Thoracic aorta (tissue), 2 donors: ENCODE measurements around the gene NGLY1. TPM values are rescaled to one million over a fixed set of nuclear protein-coding genes. Genes with fewer than 3 reads are reported as not detected.
A peak's percentile ranks its signal among the peaks of the same experiment; 100 is the strongest.

Experiments
- ATAC-seq: fragments of 150-250 bp; one replicate; pipeline ENCODE4 v1.8.0; 2017; ENCODE audit warnings: low read depth; ENCODE audit not compliant: insufficient number of reproducible peaks, low FRiP score
- DNase-seq: peaks from one replicate; pipeline ENCODE4 v3.0.0-alpha.2; 2020; ENCODE audit warnings: low spot score
- H3K27ac ChIP-seq, 2 donors: fragments of 200-600 bp; sonication (generic); 1 replicate in 1 of 2; 2 replicates in 1 of 2; pipeline ENCODE4 v1.5.1; 2016; ENCODE audit warnings: mild to moderate bottlenecking in 2 of 2, moderate library complexity in 2 of 2
- H3K27me3 ChIP-seq: fragments of 200-600 bp; sonication (generic); replicated peaks from 2 replicates; pipeline ENCODE4 v1.6.0; 2016; ENCODE audit warnings: mild to moderate bottlenecking; ENCODE audit not compliant: insufficient read depth
- H3K36me3 ChIP-seq: fragments of 200-600 bp; sonication (generic); one replicate; pipeline ENCODE4 v1.5.1; 2016
- H3K4me1 ChIP-seq, 2 donors: fragments of 200-600 bp; sonication (generic); 1 replicate in 1 of 2; 2 replicates in 1 of 2; pipeline versions ENCODE4 v1.5.1 to v1.6.0; 2016; ENCODE audit warnings: low read depth in 2 of 2, mild to moderate bottlenecking in 1 of 2; ENCODE audit not compliant: control insufficient read depth in 1 of 2
- H3K4me3 ChIP-seq: fragments of 200-600 bp; sonication (generic); 2 replicates; pipeline ENCODE4 v1.5.1; 2016; ENCODE audit warnings: mild to moderate bottlenecking
- H3K9me3 ChIP-seq: fragments of 200-600 bp; sonication (generic); 2 replicates; pipeline ENCODE4 v1.5.1; 2016
- total RNA-seq, 2 donors: library from RNA; depleted of rRNA; stranded (reverse); fragments of >200 nt; gene quantifications; one replicate each; pipeline versions ENCODE4 v1.1.0 to v1.2.3, GENCODE V29; 2016
- TF ChIP-seq, protein P1 (sequence below): fragments of 200-600 bp; sonication (generic); IDR thresholded peaks from one replicate; pipeline ENCODE4 v1.5.1; 2019; ENCODE audit warnings: antibody characterized with exemption

NGLY1 gene
- total RNA-seq, 2 donors from 2014 or later: 16.5 to 26.9 TPM

DNA sequence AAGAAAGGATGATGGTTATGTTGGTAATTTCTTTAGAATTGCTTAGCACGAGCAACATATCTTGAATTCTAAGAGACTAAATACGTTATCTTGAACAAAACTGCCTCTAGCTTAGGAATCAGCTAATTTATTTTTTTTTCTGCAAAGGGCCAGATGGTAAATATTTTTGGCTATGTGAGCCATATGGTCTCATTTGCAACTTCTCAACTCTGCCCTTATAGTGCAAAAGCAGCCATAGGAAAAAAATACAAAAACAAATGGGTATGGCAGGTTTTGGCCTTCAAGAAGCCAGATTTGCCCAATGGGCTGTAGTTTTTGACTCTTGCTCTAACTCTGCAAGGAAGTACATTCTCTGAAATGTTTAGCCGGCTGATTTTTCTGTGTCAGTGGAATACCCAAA lies 18.5 kb upstream of the NGLY1 start:
- Histone ChIP-seq H3K27me3 (no peaks in the 10 kb centered on the region), H3K4me3 (no peak overlapping the region), H3K27ac (no peak overlapping the region), H3K9me3 (no peaks in the 10 kb centered on the region), H3K36me3 (no peaks in the 10 kb centered on the region), H3K4me1 (no peaks in the 10 kb centered on the region)
- TF ChIP-seq, protein P1, sequence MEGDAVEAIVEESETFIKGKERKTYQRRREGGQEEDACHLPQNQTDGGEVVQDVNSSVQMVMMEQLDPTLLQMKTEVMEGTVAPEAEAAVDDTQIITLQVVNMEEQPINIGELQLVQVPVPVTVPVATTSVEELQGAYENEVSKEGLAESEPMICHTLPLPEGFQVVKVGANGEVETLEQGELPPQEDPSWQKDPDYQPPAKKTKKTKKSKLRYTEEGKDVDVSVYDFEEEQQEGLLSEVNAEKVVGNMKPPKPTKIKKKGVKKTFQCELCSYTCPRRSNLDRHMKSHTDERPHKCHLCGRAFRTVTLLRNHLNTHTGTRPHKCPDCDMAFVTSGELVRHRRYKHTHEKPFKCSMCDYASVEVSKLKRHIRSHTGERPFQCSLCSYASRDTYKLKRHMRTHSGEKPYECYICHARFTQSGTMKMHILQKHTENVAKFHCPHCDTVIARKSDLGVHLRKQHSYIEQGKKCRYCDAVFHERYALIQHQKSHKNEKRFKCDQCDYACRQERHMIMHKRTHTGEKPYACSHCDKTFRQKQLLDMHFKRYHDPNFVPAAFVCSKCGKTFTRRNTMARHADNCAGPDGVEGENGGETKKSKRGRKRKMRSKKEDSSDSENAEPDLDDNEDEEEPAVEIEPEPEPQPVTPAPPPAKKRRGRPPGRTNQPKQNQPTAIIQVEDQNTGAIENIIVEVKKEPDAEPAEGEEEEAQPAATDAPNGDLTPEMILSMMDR: no peak
- ATAC-seq (no peak), DNase-seq (no peak)

DNA sequence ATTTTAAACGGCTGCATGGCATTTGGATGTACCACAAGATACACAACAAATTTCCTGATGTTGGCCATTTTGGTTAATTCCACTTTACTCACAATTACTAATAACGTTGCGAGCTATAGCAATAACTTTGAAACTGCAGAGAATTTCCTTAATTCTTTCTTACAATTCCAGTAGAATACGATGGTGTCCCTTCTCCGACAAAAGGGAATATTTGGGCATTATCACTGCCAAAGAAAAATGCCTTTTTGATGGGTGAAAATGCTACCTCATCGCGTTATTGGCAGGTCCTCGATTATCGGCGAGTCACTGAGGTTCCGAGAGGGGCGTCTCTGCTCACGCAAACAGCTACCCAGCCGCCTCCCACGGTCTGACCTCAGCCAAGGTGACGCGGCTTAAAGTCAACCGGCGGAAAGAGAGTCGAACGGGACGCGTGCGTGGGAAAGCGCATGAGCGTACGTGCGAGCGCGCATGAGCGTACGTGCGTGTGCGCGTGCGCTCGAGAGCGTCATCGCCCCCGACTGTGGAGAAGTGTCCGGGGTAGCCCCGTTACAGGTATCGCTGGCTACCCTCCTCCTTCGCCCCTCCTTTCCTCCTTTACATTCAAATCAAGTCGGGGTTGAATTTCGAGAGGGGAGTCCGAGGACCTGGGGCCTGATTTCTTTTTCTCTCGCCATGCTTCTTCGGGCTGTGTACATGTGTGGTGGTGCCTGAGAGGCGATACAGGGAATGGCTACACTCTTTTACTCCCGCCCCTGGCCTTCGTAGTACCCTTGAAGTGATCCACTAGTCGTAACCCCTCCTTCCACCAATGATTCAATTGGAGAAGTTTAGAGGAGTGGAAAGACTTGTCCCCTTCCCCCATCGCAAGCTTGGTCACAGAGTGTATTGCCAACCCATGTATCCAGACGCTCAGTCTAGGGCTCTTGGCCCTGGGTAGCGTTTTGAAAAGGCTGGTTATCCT lies 6.6 kb upstream of the NGLY1 start, which contains the start of gene OXSM:
OXSM (plus strand) TSS at position 495 of the 961 bp plus-strand sequence. CDS start 931 bp downstream, outside the sequence.
- TF ChIP-seq, protein P1: no peak
- H3K36me3 ChIP-seq: no peaks in the 10 kb centered on the region

DNA sequence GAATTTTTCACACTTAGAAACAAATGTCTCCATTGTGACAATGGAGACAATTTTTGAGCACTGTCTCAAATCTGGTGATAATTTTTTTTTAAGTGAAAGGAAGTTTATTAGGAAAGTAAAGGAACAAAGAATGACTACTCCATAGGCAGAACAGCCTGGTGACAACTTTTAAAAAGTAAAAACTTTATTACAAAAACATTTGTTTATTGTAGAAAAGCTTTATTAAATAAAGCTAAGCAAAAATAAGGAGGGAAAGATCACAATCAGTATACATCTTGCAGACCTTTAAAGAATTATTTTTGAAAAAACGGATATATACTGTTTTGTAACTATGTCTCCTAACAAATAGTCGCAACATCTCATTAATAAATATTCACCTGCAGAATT lies 6.0 kb upstream of the NGLY1 start:
- no peak for ATAC-seq
- peak overlapping the region in 1 of 2 donors; percentile 69 for H3K27ac ChIP-seq
- TF ChIP-seq, protein P1: no peak

More for the DNA sequence above, 6.6 kb upstream of the NGLY1 start, which contains the start of gene OXSM:
- peaks cover 10 to 15% of the 10 kb centered on the region in 2 donors for H3K4me1 ChIP-seq
- no peaks in the 10 kb centered on the region for H3K9me3 ChIP-seq
- ATAC-seq (peak; percentile 95), DNase-seq (peak; percentile 69)
- peak within 1 kb of the TSS; percentile 83 for H3K4me3 ChIP-seq
- no peaks in the 10 kb centered on the region for H3K27me3 ChIP-seq
- peak within 1 kb of the TSS; percentile 69 to 85 for H3K27ac ChIP-seq

DNA sequence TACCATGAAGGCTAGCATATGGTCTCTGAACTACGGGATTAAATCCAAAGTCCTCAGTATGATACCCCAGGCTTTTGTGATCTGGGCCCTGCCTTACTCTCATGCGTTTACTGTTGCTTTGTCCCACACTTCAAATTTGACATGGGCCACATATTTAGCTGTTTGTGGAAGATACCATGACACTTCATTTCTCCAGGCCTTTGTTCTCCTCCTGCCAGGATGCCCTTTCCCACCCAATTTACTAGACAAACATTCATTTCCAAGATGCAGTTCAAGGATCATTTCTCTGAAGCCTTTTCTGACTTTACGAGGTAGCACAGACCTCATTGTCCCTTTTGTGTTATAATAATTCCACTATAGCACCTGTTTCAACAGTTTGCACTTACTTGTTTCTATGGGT lies 4.4 kb upstream of the NGLY1 start:
- H3K4me1 ChIP-seq: peaks cover 10 to 21% of the 10 kb centered on the region in 2 donors
- H3K27me3 ChIP-seq: no peaks in the 10 kb centered on the region
- H3K27ac ChIP-seq: no peak overlapping the region
- TF ChIP-seq, protein P1: no peak
- no peaks in the 10 kb centered on the region for H3K36me3 ChIP-seq
- no peak for ATAC-seq
- no peak overlapping the region for H3K4me3 ChIP-seq
- H3K9me3 ChIP-seq: no peaks in the 10 kb centered on the region
- DNase-seq: no peak

More for the DNA sequence above, 6.0 kb upstream of the NGLY1 start:
- peak overlapping the region; percentile 83 for H3K4me3 ChIP-seq
- H3K4me1 ChIP-seq: peaks cover 10 to 17% of the 10 kb centered on the region in 2 donors
- DNase-seq: no peak
- no peaks in the 10 kb centered on the region for H3K27me3 ChIP-seq
- no peaks in the 10 kb centered on the region for H3K9me3 ChIP-seq
- no peaks in the 10 kb centered on the region for H3K36me3 ChIP-seq

DNA sequence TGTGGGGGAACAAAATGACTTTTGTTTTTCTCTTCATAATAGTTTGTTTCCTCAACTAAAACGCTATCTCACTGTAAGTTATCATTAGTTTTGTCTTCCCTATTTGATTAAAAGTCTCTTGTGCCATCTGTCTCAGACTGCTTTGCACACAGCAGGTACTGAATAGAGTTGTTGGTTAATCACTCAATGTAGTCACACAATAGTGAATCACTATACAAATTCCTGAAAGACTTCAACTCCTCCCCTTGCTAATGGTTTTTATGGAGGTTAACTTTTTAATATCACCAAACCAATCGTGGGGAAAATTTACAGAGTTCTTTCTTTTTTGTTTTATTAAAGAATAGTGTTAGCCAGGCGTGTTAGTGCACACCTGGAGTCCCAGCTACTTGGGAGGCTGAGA lies 2.6 kb upstream of the NGLY1 start:
- no peak overlapping the region for H3K27ac ChIP-seq
- DNase-seq (no peak), ATAC-seq (no peak)
- H3K4me3 ChIP-seq: no peak overlapping the region
- H3K9me3 ChIP-seq: no peaks in the 10 kb centered on the region
- TF ChIP-seq, protein P1: no peak
- no peaks in the 10 kb centered on the region for H3K36me3 ChIP-seq
- no peaks in the 10 kb centered on the region for H3K27me3 ChIP-seq
- peaks cover 10 to 34% of the 10 kb centered on the region in 2 donors for H3K4me1 ChIP-seq
